H9 (cell line): Measurements from ENCODE around the gene ATG7. TPM values are rescaled to one million over a fixed set of nuclear protein-coding genes. Genes with fewer than 3 reads are reported as not detected.

Experiments used
- DNase-seq: peaks from one replicate; pipeline ENCODE4 v3.0.0-alpha.2; 2017
- H2AFZ ChIP-seq: one replicate; pipeline ENCODE4 v1.6.1; 2013; ENCODE audit warnings: mild to moderate bottlenecking, low read length, control low read depth, moderate library complexity
- H2AK5ac ChIP-seq: 2 replicates; pipeline ENCODE4 v1.6.1; 2013; ENCODE audit warnings: low read length, control low read depth, mixed read lengths; ENCODE audit not compliant: insufficient read length
- H2BK120ac ChIP-seq: one replicate; pipeline ENCODE4 v1.6.1; 2013; ENCODE audit warnings: low read depth, mild to moderate bottlenecking, low read length, control low read depth, inconsistent platforms; ENCODE audit not compliant: poor library complexity, severe bottlenecking
- H2BK12ac ChIP-seq: 2 replicates; pipeline ENCODE4 v1.6.1; 2013; ENCODE audit warnings: low read length, control low read depth, mixed read lengths, low read depth; ENCODE audit not compliant: insufficient read length
- H2BK15ac ChIP-seq: 2 replicates; pipeline ENCODE4 v1.6.1; 2013; ENCODE audit warnings: low read depth, low read length, control low read depth
- H2BK20ac ChIP-seq: one replicate; pipeline ENCODE4 v1.6.1; 2013; ENCODE audit warnings: low read depth, mild to moderate bottlenecking, low read length, control low read depth, inconsistent platforms; ENCODE audit not compliant: poor library complexity, severe bottlenecking
- H2BK5ac ChIP-seq: 2 replicates; pipeline ENCODE4 v1.6.1; 2013; ENCODE audit warnings: low read length, control low read depth, mixed read lengths; ENCODE audit not compliant: insufficient read length
- H3K14ac ChIP-seq: 2 replicates; pipeline ENCODE4 v1.6.1; 2013; ENCODE audit warnings: low read length, control low read depth; ENCODE audit not compliant: insufficient read depth
- H3K18ac ChIP-seq: 2 replicates; pipeline ENCODE4 v1.6.1; 2013; ENCODE audit warnings: low read depth, mild to moderate bottlenecking, mixed read lengths, low read length, control low read depth; ENCODE audit not compliant: insufficient read length
- H3K23ac ChIP-seq: 2 replicates; pipeline ENCODE4 v1.6.1; 2013; ENCODE audit warnings: low read length, control low read depth, mixed read lengths, low read depth; ENCODE audit not compliant: insufficient read length
- H3K23me2 ChIP-seq: 2 replicates; pipeline ENCODE4 v1.6.1; 2013; ENCODE audit warnings: low read depth, mild to moderate bottlenecking, mixed read lengths, low read length, control low read depth; ENCODE audit not compliant: insufficient read length, poor library complexity, severe bottlenecking
- H3K27ac ChIP-seq: 2 replicates; pipeline ENCODE4 v1.5.1; 2013; ENCODE audit warnings: low read length, control low read depth, mixed read lengths, low read depth; ENCODE audit not compliant: insufficient read length
- H3K27me3 ChIP-seq: 2 replicates; pipeline ENCODE4 v1.6.1; 2013; ENCODE audit warnings: low read length, control low read depth, inconsistent platforms; ENCODE audit not compliant: insufficient read depth
- H3K4ac ChIP-seq: 2 replicates; pipeline ENCODE4 v1.6.1; 2013; ENCODE audit warnings: low read depth, mild to moderate bottlenecking, control low read depth, inconsistent platforms, low read length, moderate library complexity
- H3K4me1 ChIP-seq: 2 replicates; pipeline ENCODE4 v1.6.1; 2013; ENCODE audit warnings: low read length, control low read depth, inconsistent platforms; ENCODE audit not compliant: insufficient read depth
- H3K4me2 ChIP-seq: 2 replicates; pipeline ENCODE4 v1.6.1; 2013; ENCODE audit warnings: low read length, control low read depth, mixed read lengths; ENCODE audit not compliant: insufficient read length, insufficient read depth
- H3K56ac ChIP-seq: 2 replicates; pipeline ENCODE4 v1.6.1; 2013; ENCODE audit warnings: low read depth, mild to moderate bottlenecking, mixed read lengths, low read length, control low read depth; ENCODE audit not compliant: insufficient read length
- H3K79me1 ChIP-seq: 2 replicates; pipeline ENCODE4 v1.6.1; 2013; ENCODE audit warnings: low read depth, mild to moderate bottlenecking, moderate library complexity, low read length, control low read depth, inconsistent platforms; ENCODE audit not compliant: insufficient read depth, poor library complexity, severe bottlenecking
- H3K79me2 ChIP-seq: 2 replicates; pipeline ENCODE4 v1.6.1; 2013; ENCODE audit warnings: low read length, control low read depth, inconsistent platforms; ENCODE audit not compliant: insufficient read depth
- H3K9ac ChIP-seq: 2 replicates; pipeline ENCODE4 v1.6.1; 2013; ENCODE audit warnings: low read length, control low read depth, mixed read lengths; ENCODE audit not compliant: insufficient read length; ENCODE audit errors: extremely low read depth
- H3K9me3 ChIP-seq: one replicate; pipeline ENCODE4 v1.6.1; 2013; ENCODE audit warnings: low read depth, low read length, inconsistent platforms; ENCODE audit not compliant: control insufficient read depth
- H3T11ph ChIP-seq: one replicate; pipeline ENCODE4 v1.6.1; 2013; ENCODE audit warnings: mild to moderate bottlenecking, low read length, control low read depth, inconsistent platforms
- H4K20me1 ChIP-seq: one replicate; pipeline ENCODE4 v1.6.1; 2013; ENCODE audit not compliant: control insufficient read depth, insufficient read length, insufficient read depth
- H4K5ac ChIP-seq: 2 replicates; pipeline ENCODE4 v1.6.1; 2013; ENCODE audit warnings: low read depth, mild to moderate bottlenecking, mixed read lengths, low read length, control low read depth; ENCODE audit not compliant: insufficient read length
- H4K8ac ChIP-seq: replicated peaks from 2 replicates; pipeline ENCODE4 v1.6.1; 2013; ENCODE audit warnings: low read length, control low read depth, mixed read lengths, low read depth; ENCODE audit not compliant: insufficient read length
- H4K91ac ChIP-seq: 2 replicates; pipeline ENCODE4 v1.6.1; 2013; ENCODE audit warnings: low read depth, mild to moderate bottlenecking, moderate library complexity, mixed read lengths, low read length, control low read depth; ENCODE audit not compliant: insufficient read length
- H3K27ac Mint-ChIP-seq, 3 experiments: 2 replicates in 2 of 3; 3 replicates in 1 of 3; pipeline ENCODE4 v1.8.0; 2020 to 2021; ENCODE audit warnings: mixed read lengths in 3 of 3, mild to moderate bottlenecking in 1 of 3, moderate library complexity in 1 of 3
- H3K27me3 Mint-ChIP-seq: 2 replicates; pipeline ENCODE4 v1.8.0; 2021; ENCODE audit warnings: low read depth, mild to moderate bottlenecking, moderate library complexity, mixed read lengths
- H3K36me3 Mint-ChIP-seq, 3 experiments: 2 replicates in 2 of 3; 3 replicates in 1 of 3; pipeline ENCODE4 v1.8.0; 2020 to 2021; ENCODE audit warnings: low read depth in 3 of 3, mixed read lengths in 3 of 3; ENCODE audit not compliant: insufficient read depth in 1 of 3
- H3K4me1 Mint-ChIP-seq, 2 experiments: 2 replicates each; pipeline ENCODE4 v1.8.0; 2020; ENCODE audit warnings: mixed read lengths in 2 of 2
- H3K4me3 Mint-ChIP-seq, 2 experiments: 2 replicates in 1 of 2; 3 replicates in 1 of 2; pipeline ENCODE4 v1.8.0; 2020 to 2021; ENCODE audit warnings: mild to moderate bottlenecking in 2 of 2, mixed read lengths in 2 of 2, moderate library complexity in 1 of 2
- H3K9me3 Mint-ChIP-seq, 2 experiments: 2 replicates in 1 of 2; 3 replicates in 1 of 2; pipeline ENCODE4 v1.8.0; 2020; ENCODE audit warnings: mild to moderate bottlenecking in 2 of 2, mixed read lengths in 2 of 2, moderate library complexity in 1 of 2
- CTCF ChIP-seq: fragments of 200-600 bp; sonication (generic); conservative IDR thresholded peaks from 3 replicates; pipeline ENCODE4 v1.8.0; 2021; ENCODE audit warnings: antibody characterized with exemption, mild to moderate bottlenecking
- WGBS: extraction: QIAGEN DNeasy Blood & Tissue Kit; methylation state at CpG from one replicate; pipeline ENCODE4 v1.1.7; 2013; ENCODE audit warnings: missing lambda C conversion rate, low lambda C conversion rate, mixed read lengths; ENCODE audit not compliant: insufficient read length; ENCODE audit errors: extremely low coverage; 5-methylcytosine and 5-hydroxymethylcytosine counted together
- total RNA-seq: library from RNA; stranded (reverse); gene quantifications from 2 replicates; pipeline ENCODE4 v1.2.1, GENCODE V29; 2021

The ATG7 gene
- total RNA-seq, 1 experiment from 2014 or later = 17.9 TPM

DNA sequence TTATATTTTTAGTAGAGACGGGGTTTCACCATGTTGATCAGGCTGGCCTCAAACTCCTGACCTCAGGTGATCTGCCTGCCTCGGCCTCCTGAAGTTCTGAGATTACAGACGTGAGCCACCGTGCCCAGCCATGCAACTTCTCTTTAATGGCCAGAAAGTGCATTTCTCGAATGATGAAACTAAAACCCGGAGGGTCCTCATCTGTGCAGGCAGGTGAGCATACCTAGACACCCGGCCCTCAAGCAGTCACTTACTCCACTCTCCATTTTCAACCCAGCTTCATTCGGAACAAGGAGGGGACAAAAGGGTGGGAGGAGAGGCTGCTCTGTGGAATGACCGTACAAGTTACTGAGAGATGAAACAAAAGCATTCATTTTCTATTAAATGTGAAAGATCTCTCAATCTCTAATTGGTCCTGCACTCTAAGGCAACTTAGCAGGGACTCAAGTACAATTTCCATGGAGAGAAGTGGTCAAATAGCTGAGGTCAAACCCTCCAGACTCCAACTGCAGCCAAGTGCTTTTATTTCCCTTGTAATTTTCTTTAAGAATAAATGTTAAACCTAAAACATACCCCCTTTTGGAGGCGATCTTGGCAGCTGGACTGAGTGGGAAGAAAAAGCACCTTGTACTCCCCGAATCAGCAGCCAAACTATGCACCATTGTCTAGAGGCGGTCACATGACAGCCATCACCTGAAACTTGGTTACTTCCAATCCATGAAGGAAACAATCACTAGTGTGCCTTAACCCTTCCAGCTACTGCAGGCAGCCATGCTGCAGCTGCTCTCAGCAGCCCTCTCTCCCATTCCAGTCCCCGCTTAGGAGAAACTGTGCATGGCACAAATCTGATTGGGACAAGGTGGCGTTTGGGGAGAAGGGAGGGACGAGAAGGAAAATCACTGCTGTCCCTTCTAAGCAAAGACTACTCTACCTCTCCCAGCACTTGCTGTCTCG lies 309.3 kb downstream of the ATG7 start:
- H2BK15ac ChIP-seq = no peak overlapping the region
- H2AFZ ChIP-seq = no peak overlapping the region
- no peak overlapping the region for H2BK5ac ChIP-seq
- WGBS = no CpG with 5 or more reads among the region's 16 CpGs
- no peak overlapping the region for H3T11ph ChIP-seq
- no peak overlapping the region for H2BK120ac ChIP-seq
- H3K9me3 Mint-ChIP-seq = no peaks in the 10 kb centered on the region
- H3K14ac ChIP-seq = peak overlapping the region; percentile 61
- H3K9me3 ChIP-seq = no peaks in the 10 kb centered on the region
- H3K79me2 ChIP-seq = peaks cover 28% of the 10 kb centered on the region; the same call in 1 of the 2 replicates
- peaks cover 10% of the 10 kb centered on the region for H3K79me1 ChIP-seq
- H3K27ac Mint-ChIP-seq = peak overlapping the region; percentile 91 to 96 (median 94); a peak in 6 of 7 replicates
- peaks cover 13% of the 10 kb centered on the region for H3K4me1 ChIP-seq
- peaks cover under 1% of the 10 kb centered on the region for H4K20me1 ChIP-seq
- TF ChIP-seq CTCF = no peak
- H4K5ac ChIP-seq = no peak overlapping the region
- peak overlapping the region; percentile 13 for H3K9ac ChIP-seq
- H3K27ac ChIP-seq = peak overlapping the region; percentile 8
- no peak overlapping the region for H2BK20ac ChIP-seq
- peak overlapping the region; percentile 61 for H3K4me2 ChIP-seq
- H3K56ac ChIP-seq = no peak overlapping the region
- H2AK5ac ChIP-seq = no peak overlapping the region
- no peak overlapping the region for H4K91ac ChIP-seq
- H3K36me3 Mint-ChIP-seq = peaks cover 7 to 8% (median 7%) of the 10 kb centered on the region in 3 experiments
- no peaks in the 10 kb centered on the region for H3K27me3 Mint-ChIP-seq
- DNase-seq = no peak
- peaks cover 7% of the 10 kb centered on the region for H3K23me2 ChIP-seq
- peak overlapping the region; percentile 64 to 75 for H3K4me3 Mint-ChIP-seq
- H3K4me1 Mint-ChIP-seq = peaks cover 47 to 49% of the 10 kb centered on the region in 2 experiments
- H3K18ac ChIP-seq = no peak overlapping the region
- no peak overlapping the region for H2BK12ac ChIP-seq
- H3K23ac ChIP-seq = no peak overlapping the region
- H3K27me3 ChIP-seq = no peaks in the 10 kb centered on the region
- no peak overlapping the region for H3K4ac ChIP-seq
- H4K8ac ChIP-seq = no peak overlapping the region
